GM12878 (cell line): Measurements from ENCODE around the gene TMEM198. TPM values are rescaled to one million over a fixed set of nuclear protein-coding genes. Genes with fewer than 3 reads are reported as not detected.

ENCODE experiments used
- ATAC-seq: fragments of 200-7000 bp; cut with Tn5 transposase; 3 replicates; pipeline ENCODE4 v1.9.1; 2020; ENCODE audit warnings: mild to moderate bottlenecking, moderate library complexity
- BruUV-seq: library from RNA; stranded (reverse); fragments of 400-500 nt; replicated peaks from 2 replicates; lab custom pipeline; 2021; lab: Mats Ljungman, UMichigan
- CTCF ChIA-PET: fragments of 300-600 bp; sonication (Branson Sonifier 250); formaldehyde crosslinking; extraction: SDS; loops from one replicate; lab custom pipeline; 2021; ENCODE audit warnings: inconsistent platforms; lab: Yijun Ruan, JAX
- POLR2A ChIA-PET: fragments of 350-600 bp; formaldehyde crosslinking; extraction: SDS; loops from one replicate; lab custom pipeline; 2021; ENCODE audit warnings: inconsistent platforms; lab: Charles Lee
- RAD21 ChIA-PET: fragments of 300-600 bp; sonication (Branson Sonifier 250); formaldehyde crosslinking; loops from one replicate; lab custom pipeline; 2023; ENCODE audit warnings: antibody characterized with exemption; ENCODE audit not compliant: unreplicated experiment; lab: Charles Lee
- SMC1A ChIA-PET: fragments of 300-600 bp; sonication (Branson Sonifier 250); formaldehyde crosslinking; loops from one replicate; lab custom pipeline; 2023; ENCODE audit not compliant: unreplicated experiment, uncharacterized antibody; lab: Charles Lee
- DNase-seq: peaks from one replicate; pipeline ENCODE4 v3.0.0-alpha.2; 2011; ENCODE audit warnings: low read depth, low spot score
- FAIRE-seq: peaks from 3 replicates; lab custom pipeline; 2011; peaks lifted over from hg19 to GRCh38; lab: Jason Lieb, UNC
- H2AFZ ChIP-seq: 2 replicates; pipeline ENCODE4 v1.6.0; 2011; ENCODE audit warnings: low read depth, low read length, control low read depth; ENCODE audit not compliant: control insufficient read depth
- H3K27ac ChIP-seq: 2 replicates; pipeline ENCODE4 v1.5.1; 2011; ENCODE audit warnings: control low read depth; ENCODE audit not compliant: control insufficient read depth, insufficient read depth
- H3K27me3 ChIP-seq, 2 experiments: replicated peaks in 1 of 2; 2 replicates each; pipeline versions ENCODE4 v1.6.0 to v1.6.1; 2011; ENCODE audit warnings: low read length in 1 of 2; ENCODE audit not compliant: control insufficient read depth in 2 of 2, insufficient read depth in 2 of 2
- H3K36me3 ChIP-seq, 2 experiments: 2 replicates each; pipeline ENCODE4 v1.5.1; 2011; ENCODE audit warnings: low read length in 1 of 2; ENCODE audit not compliant: control insufficient read depth in 2 of 2, insufficient read depth in 2 of 2
- H3K4me1 ChIP-seq: 2 replicates; pipeline ENCODE4 v1.6.1; 2011; ENCODE audit warnings: mild to moderate bottlenecking, low read length, moderate library complexity, mixed read lengths; ENCODE audit not compliant: control insufficient read depth, insufficient read depth
- H3K4me2 ChIP-seq: 2 replicates; pipeline ENCODE4 v1.6.0; 2011; ENCODE audit warnings: control low read depth; ENCODE audit not compliant: control insufficient read depth, insufficient read depth
- H3K4me3 ChIP-seq: fragments of 200-600 bp; sonication (generic); 2 replicates; pipeline ENCODE4 v1.5.1; 2016
- H3K79me2 ChIP-seq: 2 replicates; pipeline ENCODE4 v1.6.0; 2011; ENCODE audit warnings: low read length; ENCODE audit not compliant: control insufficient read depth, insufficient read depth
- H3K9ac ChIP-seq: 2 replicates; pipeline ENCODE4 v1.8.0; 2011; ENCODE audit warnings: low read length, control low read depth, mixed read lengths; ENCODE audit not compliant: control insufficient read depth, insufficient read depth
- H3K9me3 ChIP-seq: replicated peaks from 3 replicates; pipeline ENCODE4 v1.5.1; 2011; ENCODE audit warnings: mild to moderate bottlenecking, low read length; ENCODE audit not compliant: control insufficient read depth, insufficient read depth
- H4K20me1 ChIP-seq: 2 replicates; pipeline ENCODE4 v1.6.0; 2011; ENCODE audit not compliant: control insufficient read depth, insufficient read depth
- CBFB ChIP-seq: IDR thresholded peaks from 2 replicates; pipeline ENCODE4 v1.6.1; 2016; ENCODE audit warnings: antibody characterized with exemption, low read depth
- CHD2 ChIP-seq: IDR thresholded peaks from 2 replicates; pipeline ENCODE4 v1.6.1; 2011; ENCODE audit warnings: low read depth, low read length, improper control_type of control experiment, borderline replicate concordance
- HDAC6 ChIP-seq: fragments of 200-600 bp; sonication (generic); IDR thresholded peaks from one replicate; pipeline ENCODE4 v1.8.0; 2017; ENCODE audit warnings: antibody characterized with exemption; ENCODE audit not compliant: unreplicated experiment
- JUND ChIP-seq: IDR thresholded peaks from 2 replicates; pipeline ENCODE4 v1.6.1; 2012; ENCODE audit warnings: low read depth, mild to moderate bottlenecking, low read length, improper control_type of control experiment, moderate library complexity
- MEF2B ChIP-seq: fragments of 450-650 bp; IDR thresholded peaks from 2 replicates; pipeline ENCODE4 v1.6.1; 2018; ENCODE audit warnings: mild to moderate bottlenecking, moderate library complexity; ENCODE audit not compliant: partially characterized antibody, poor library complexity, severe bottlenecking
- MYC ChIP-seq: IDR thresholded peaks from 2 replicates; pipeline ENCODE4 v1.6.1; 2011; ENCODE audit warnings: mild to moderate bottlenecking, low read length, moderate library complexity, inconsistent platforms; ENCODE audit not compliant: insufficient read depth, insufficient replicate concordance, insufficient read length, severe bottlenecking
- PAX5 ChIP-seq: IDR thresholded peaks from 2 replicates; pipeline ENCODE4 v1.6.1; 2011; ENCODE audit warnings: low read depth, low read length, borderline replicate concordance
- PML ChIP-seq: IDR thresholded peaks from 2 replicates; pipeline ENCODE4 v1.6.1; 2012; ENCODE audit warnings: low read length, inconsistent platforms
- RELB ChIP-seq: fragments of 450-650 bp; IDR thresholded peaks from 2 replicates; pipeline ENCODE4 v1.6.1; 2017; ENCODE audit warnings: low read depth, mild to moderate bottlenecking, moderate library complexity
- SIN3A ChIP-seq: IDR thresholded peaks from 2 replicates; pipeline ENCODE4 v1.6.1; 2012; ENCODE audit warnings: low read depth, low read length, improper control_type of control experiment
- ZBTB11 ChIP-seq: fragments of 450-650 bp; formaldehyde crosslinking; IDR thresholded peaks from 2 replicates; pipeline ENCODE4 v1.5.0; 2022; ENCODE audit warnings: mild to moderate bottlenecking, missing genetic modification characterization
- ZSCAN29 ChIP-seq: fragments of 450-650 bp; IDR thresholded peaks from 2 replicates; pipeline ENCODE4 v1.6.1; 2017; ENCODE audit warnings: mild to moderate bottlenecking, moderate library complexity
- WGBS: methylation state at CpG from one replicate; pipeline ENCODE4 v1.1.6; 2016; ENCODE audit warnings: low lambda C conversion rate; ENCODE audit not compliant: insufficient replicate concordance, insufficient coverage; ENCODE audit errors: missing lambda C conversion rate; 5-methylcytosine and 5-hydroxymethylcytosine counted together
- in situ Hi-C: fragments of 300-500 bp; cut with MboI; formaldehyde crosslinking; loops from 9 replicates; pipeline ENCODE4 v1.14.3; 2018; ENCODE audit warnings: mixed read lengths
- intact Hi-C: fragments of 100-400 bp; cut with micrococcal nuclease; formaldehyde crosslinking; loops from one replicate; pipeline ENCODE4 v1.14.2; 2022; ENCODE audit not compliant: unreplicated experiment
- polyA plus RNA-seq, 11 experiments: library from polyadenylated mRNA; depleted of rRNA in 4 of 11; unstranded in 6 of 11; stranded (reverse) in 5 of 11; fragments of >200 nt; fragmentation: Nextera tagmentation in 4 of 11; fragmentation: Illumina TruSeq in 1 of 11; extraction: Ambion mirVana in 4 of 11; extraction: Trizol in 1 of 11; gene quantifications; 1 replicate in 1 of 11; 2 replicates in 10 of 11; pipeline versions ENCODE4 v1.2.1 to v1.2.3, GENCODE V29; 2011 to 2016; ENCODE audit warnings: inconsistent platforms in 2 of 11, missing spikeins in 2 of 11, low read depth in 1 of 11
- total RNA-seq, 4 experiments: library from RNA; depleted of rRNA in 3 of 4; stranded (reverse); fragments of >200 nt in 3 of 4; fragmentation: Illumina TruSeq in 1 of 4; extraction: Trizol in 1 of 4; gene quantifications; 2 replicates each; pipeline versions ENCODE4 v1.2.1 to v1.2.3, GENCODE V29; 2013 to 2021
- TF ChIP-seq, protein P1 (sequence below): fragments of 450-650 bp; IDR thresholded peaks from 2 replicates; pipeline ENCODE4 v1.6.1; 2014; ENCODE audit warnings: mild to moderate bottlenecking
- TF ChIP-seq, protein P2 (sequence below): fragments of 450-650 bp; IDR thresholded peaks from 2 replicates; pipeline ENCODE4 v1.6.1; 2016; ENCODE audit warnings: mild to moderate bottlenecking

Gene TMEM198
- total and polyA plus RNA-seq, 10 of the 15 experiments (the other 5 are each of a cell fraction or from before 2014, with no cell fraction given) = 0.16 to 1.2 (median 0.65) TPM; not detected in 2

DNA sequence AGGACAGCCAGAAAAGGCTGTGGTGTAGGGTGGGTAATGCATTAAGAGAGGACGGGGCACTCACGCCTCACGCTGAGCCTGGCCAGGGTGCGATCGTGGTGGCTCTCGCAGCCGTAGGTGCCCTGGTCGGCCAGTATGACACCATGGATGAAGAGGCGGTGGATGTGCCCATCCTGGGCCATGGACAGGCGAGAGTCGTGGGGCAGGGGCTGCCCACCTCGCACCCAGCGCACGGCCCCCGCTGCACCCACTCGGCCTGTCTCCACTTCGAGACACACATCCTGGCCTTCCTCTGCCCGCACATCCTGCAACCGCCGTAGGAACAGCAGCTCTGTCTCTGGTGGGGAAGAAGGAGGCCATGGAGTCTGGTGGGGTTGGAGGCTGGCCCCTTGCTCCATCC, 12.1 kb downstream of the TMEM198 start:
- intact Hi-C loops = no loop called here
- ChIA-PET POLR2A (no interaction called here), RAD21 (no interaction called here), CTCF (no interaction called here), SMC1A (no interaction called here)
- Histone ChIP-seq H3K27me3 (peaks cover under 1 to 4% of the 10 kb centered on the region in 2 experiments), H3K4me3 (no peak overlapping the region), H3K27ac (no peak overlapping the region), H3K4me1 (no peaks in the 10 kb centered on the region; the same call in 1 of the 2 replicates), H3K9me3 (no peaks in the 10 kb centered on the region; the same call in 2 of the 3 replicates), H4K20me1 (no peaks in the 10 kb centered on the region), H2AFZ (no peak overlapping the region), H3K4me2 (no peak overlapping the region), H3K79me2 (no peaks in the 10 kb centered on the region), H3K36me3 (no peaks in the 10 kb centered on the region), H3K9ac (no peak overlapping the region)
- WGBS = 70% methylated on average over 20 of the region's 20 CpGs
- TF ChIP-seq ZSCAN29 (no peak), SIN3A (no peak), HDAC6 (no peak), CHD2 (no peak), MYC (no peak), RELB (no peak), JUND (no peak), ZBTB11 (no peak), MEF2B (no peak), CBFB (no peak), PML (no peak), PAX5 (no peak)
- TF ChIP-seq, protein P1, sequence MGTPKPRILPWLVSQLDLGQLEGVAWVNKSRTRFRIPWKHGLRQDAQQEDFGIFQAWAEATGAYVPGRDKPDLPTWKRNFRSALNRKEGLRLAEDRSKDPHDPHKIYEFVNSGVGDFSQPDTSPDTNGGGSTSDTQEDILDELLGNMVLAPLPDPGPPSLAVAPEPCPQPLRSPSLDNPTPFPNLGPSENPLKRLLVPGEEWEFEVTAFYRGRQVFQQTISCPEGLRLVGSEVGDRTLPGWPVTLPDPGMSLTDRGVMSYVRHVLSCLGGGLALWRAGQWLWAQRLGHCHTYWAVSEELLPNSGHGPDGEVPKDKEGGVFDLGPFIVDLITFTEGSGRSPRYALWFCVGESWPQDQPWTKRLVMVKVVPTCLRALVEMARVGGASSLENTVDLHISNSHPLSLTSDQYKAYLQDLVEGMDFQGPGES = no peak
- TF ChIP-seq, protein P2, sequence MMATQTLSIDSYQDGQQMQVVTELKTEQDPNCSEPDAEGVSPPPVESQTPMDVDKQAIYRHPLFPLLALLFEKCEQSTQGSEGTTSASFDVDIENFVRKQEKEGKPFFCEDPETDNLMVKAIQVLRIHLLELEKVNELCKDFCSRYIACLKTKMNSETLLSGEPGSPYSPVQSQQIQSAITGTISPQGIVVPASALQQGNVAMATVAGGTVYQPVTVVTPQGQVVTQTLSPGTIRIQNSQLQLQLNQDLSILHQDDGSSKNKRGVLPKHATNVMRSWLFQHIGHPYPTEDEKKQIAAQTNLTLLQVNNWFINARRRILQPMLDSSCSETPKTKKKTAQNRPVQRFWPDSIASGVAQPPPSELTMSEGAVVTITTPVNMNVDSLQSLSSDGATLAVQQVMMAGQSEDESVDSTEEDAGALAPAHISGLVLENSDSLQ = no peak
- in situ Hi-C loops = no loop called here
- ATAC-seq = no peak
- no peak for FAIRE-seq
- BruUV-seq = no TSS peak
- DNase-seq = no peak
